ENCODE measurements around the gene IL1A. TPM values are rescaled to one million over a fixed set of nuclear protein-coding genes. Genes with fewer than 3 reads are reported as not detected.

IL1A gene
- total RNA-seq, 1 donor from 2014 or later, result 4.4 TPM

- Mint-ChIP-seq H3K36me3 (peaks cover 15% of the 10 kb centered on the region), H3K27me3 (ENCODE audit: low read depth) (no peaks in the 10 kb centered on the region), H3K27ac (no peak overlapping the region), H3K9me3 (no peaks in the 10 kb centered on the region), H3K4me3 (no peak overlapping the region), H3K4me1 (peaks cover 17% of the 10 kb centered on the region)
- DNase-seq (ENCODE audit: low spot score in 2 of 2, unreplicated experiment in 2 of 2), result no peak
- no peak for TF ChIP-seq CTCF (IDR thresholded peaks at IDR 0.05; ENCODE audit: unreplicated experiment)
These were observed 4.7 kb downstream of the IL1A start for GRCh38 chr2:112779598-112779997.

GRCh38 chr2:112777036-112777435 is 7.3 kb downstream of the IL1A start:
- TF ChIP-seq CTCF (IDR thresholded peaks at IDR 0.05; ENCODE audit: unreplicated experiment), result no peak
- peaks cover 15% of the 10 kb centered on the region for H3K36me3 Mint-ChIP-seq
- H3K4me3 Mint-ChIP-seq, result no peak overlapping the region
- no peaks in the 10 kb centered on the region for H3K9me3 Mint-ChIP-seq
- H3K4me1 Mint-ChIP-seq, result no peaks in the 10 kb centered on the region
- no peak overlapping the region for H3K27ac Mint-ChIP-seq
- no peak for DNase-seq (ENCODE audit: low spot score in 2 of 2, unreplicated experiment in 2 of 2)
- no peaks in the 10 kb centered on the region for H3K27me3 Mint-ChIP-seq (ENCODE audit: low read depth)

GRCh38 chr2:112776113-112776512 is 8.2 kb downstream of the IL1A start:
- Mint-ChIP-seq H3K27me3 (ENCODE audit: low read depth) (no peaks in the 10 kb centered on the region), H3K36me3 (peaks cover 14% of the 10 kb centered on the region), H3K9me3 (no peaks in the 10 kb centered on the region), H3K4me3 (no peak overlapping the region), H3K4me1 (no peaks in the 10 kb centered on the region), H3K27ac (no peak overlapping the region)
- DNase-seq (ENCODE audit: low spot score in 2 of 2, unreplicated experiment in 2 of 2), result no peak
- TF ChIP-seq CTCF (IDR thresholded peaks at IDR 0.05; ENCODE audit: unreplicated experiment), result no peak

- Mint-ChIP-seq H3K9me3 (no peaks in the 10 kb centered on the region), H3K27me3 (ENCODE audit: low read depth) (no peaks in the 10 kb centered on the region), H3K4me1 (no peaks in the 10 kb centered on the region), H3K36me3 (peaks cover 14% of the 10 kb centered on the region), H3K27ac (no peak overlapping the region), H3K4me3 (no peak overlapping the region)
- no peak for DNase-seq (ENCODE audit: low spot score in 2 of 2, unreplicated experiment in 2 of 2)
- no peak for TF ChIP-seq CTCF (IDR thresholded peaks at IDR 0.05; ENCODE audit: unreplicated experiment)
These were observed 9.6 kb downstream of the IL1A start for GRCh38 chr2:112774536-112775285.

- H3K4me3 Mint-ChIP-seq, result no peak overlapping the region
- TF ChIP-seq CTCF (IDR thresholded peaks at IDR 0.05; ENCODE audit: unreplicated experiment), result no peak
- no peak overlapping the region for H3K27ac Mint-ChIP-seq
These were observed 10.7 kb downstream of the IL1A start for GRCh38 chr2:112773556-112773955.

More at GRCh38 chr2:112773556-112773955, 10.7 kb downstream of the IL1A start:
- H3K36me3 Mint-ChIP-seq, result peaks cover 14% of the 10 kb centered on the region
- H3K9me3 Mint-ChIP-seq, result no peaks in the 10 kb centered on the region
- H3K27me3 Mint-ChIP-seq (ENCODE audit: low read depth), result no peaks in the 10 kb centered on the region
- DNase-seq (ENCODE audit: low spot score in 2 of 2, unreplicated experiment in 2 of 2), result no peak
- H3K4me1 Mint-ChIP-seq, result no peaks in the 10 kb centered on the region
